GM19468 (cell line): ENCODE measurements around the gene RAB39A.

Experiments
- ATAC-seq: cut with Tn5 transposase; IDR thresholded peaks from one replicate; pipeline ENCODE4 v1.9.1; 2021; ENCODE audit warnings: mild to moderate bottlenecking, moderate library complexity, moderate number of reproducible peaks; ENCODE audit not compliant: unreplicated experiment; ENCODE audit errors: extremely low read depth

RAB39A gene

DNA sequence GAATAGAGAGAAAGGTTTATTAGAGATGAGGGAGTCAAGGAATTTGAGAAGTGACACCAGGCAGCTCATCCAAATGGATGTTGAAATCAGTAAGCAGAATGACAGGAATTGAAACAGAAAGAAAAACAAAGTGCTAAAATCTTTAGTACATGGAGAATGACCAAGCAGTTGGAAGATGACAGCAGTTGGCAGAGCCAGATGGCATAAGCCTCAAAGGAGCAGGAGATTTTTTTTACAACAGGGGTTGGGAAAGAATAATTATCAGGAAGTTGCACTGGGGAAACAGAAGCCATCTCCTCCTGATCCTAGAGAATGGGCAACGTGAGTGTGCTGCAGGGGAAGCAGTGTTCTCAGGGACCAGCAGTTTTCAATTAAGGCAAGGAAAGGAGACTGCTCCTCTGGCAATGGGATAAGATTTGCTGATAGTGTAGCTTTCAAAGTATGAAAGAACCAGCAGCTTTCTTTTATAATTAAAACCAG, 28.9 kb downstream of the RAB39A start:
- ATAC-seq: no peak

DNA sequence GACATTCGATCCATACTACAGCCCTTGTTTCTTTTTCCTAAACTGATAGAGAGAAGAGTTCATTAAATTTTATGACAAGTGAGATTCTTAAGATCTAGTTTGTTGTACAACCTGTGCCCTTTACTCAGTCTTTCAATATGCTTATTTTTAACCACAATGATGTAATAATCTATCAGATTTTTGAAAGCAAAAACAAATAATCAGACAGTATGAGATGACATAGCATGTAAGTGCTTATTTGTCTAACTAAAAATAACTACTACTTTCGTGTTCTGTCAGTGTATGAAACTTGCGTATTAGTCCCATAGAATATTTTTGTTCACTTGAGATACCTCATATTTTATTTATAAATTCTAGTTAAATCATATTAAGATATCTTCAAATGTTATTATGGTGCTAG, 33.2 kb downstream of the RAB39A start:
- ATAC-seq: no peak

DNA sequence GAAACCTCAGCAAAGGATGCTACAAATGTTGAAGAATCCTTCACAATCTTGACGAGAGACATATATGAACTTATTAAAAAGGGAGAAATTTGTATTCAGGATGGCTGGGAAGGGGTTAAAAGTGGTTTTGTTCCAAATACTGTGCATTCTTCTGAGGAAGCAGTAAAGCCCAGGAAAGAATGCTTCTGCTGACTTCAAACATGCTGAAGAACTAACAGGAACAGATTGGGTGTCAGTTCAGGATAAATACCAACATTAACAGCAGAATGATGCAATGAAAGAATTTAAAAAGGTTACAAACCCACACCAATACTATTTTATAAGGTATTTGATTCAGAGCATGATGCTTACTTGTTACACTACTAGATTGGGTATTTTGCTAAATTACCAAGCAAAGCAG, 33.9 kb downstream of the RAB39A start:
- no peak for ATAC-seq

DNA sequence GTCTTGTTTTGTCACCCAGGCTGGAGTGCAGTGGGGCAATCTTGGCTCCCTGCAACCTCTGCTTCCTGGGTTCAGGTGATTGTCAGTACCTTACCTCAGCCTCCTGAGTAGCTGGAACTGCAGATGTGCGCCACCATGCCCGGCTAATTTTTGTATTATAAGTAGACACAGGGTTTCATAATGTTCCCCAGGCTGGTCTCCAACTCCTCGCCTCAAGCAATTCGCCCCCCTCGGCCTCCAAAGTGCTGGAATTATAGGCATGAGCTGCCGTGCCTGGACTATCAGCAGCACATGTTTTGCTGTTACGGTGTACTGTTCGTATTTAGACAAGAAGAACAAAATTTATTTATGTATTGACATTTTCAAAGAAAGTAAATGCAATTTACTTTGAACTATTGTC, 34.8 kb downstream of the RAB39A start:
- no peak for ATAC-seq

DNA sequence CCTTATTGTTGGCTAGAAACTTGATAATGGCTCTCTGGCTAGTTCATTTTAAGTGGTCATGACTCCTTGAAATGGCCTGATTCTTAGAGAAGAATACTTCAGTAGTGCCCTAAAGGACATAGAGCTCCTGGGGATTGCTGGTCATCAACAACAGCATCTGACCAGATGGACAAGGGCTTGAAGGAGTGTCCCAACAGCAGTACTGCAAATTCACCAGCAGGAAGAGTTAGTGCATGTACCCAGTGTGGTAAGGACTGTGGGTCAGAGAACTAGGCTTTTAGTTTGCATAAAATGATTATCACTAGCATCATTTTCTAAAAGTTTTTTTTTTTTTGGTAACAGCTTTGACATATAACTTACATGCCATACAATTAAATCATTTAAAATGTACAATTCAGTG, 41.0 kb downstream of the RAB39A start:
- ATAC-seq: no peak

DNA sequence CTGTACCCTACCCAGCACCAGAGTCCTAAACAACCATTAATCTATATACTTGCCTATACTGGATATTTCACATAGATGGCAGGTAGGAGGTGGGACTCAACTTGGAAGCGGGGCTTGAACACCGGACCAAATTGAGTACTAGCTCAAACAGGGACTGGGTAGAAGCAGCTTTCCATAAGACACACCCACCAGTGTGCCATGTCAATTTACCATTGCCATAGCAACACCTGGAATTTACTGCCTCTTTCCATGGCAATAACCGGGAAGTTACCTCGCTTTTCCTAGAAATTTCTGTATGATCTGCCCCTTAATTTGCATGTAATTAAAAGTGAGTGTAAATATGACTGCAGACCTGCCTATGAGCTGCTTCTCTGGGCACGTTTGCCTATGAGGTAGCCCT, 41.8 kb downstream of the RAB39A start:
- ATAC-seq: no peak

DNA sequence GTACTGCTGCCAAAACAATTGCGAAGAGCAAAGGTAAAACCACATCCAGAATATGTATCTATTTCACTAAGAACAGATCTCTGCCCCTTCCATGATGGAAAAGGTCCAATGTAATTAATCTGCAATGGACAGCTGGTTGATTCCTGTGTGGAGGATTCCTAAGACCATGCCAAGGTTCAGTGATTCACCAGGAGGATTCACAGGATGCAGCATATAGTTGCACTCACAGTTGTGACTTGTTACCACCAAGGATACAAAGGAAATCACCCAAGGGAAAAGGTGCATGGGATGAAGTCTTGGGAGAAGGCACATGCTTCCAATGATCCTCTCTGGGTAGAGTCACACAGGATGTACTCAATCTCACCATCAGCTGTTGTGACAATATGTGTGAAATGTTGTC, 45.4 kb downstream of the RAB39A start:
- no peak for ATAC-seq

DNA sequence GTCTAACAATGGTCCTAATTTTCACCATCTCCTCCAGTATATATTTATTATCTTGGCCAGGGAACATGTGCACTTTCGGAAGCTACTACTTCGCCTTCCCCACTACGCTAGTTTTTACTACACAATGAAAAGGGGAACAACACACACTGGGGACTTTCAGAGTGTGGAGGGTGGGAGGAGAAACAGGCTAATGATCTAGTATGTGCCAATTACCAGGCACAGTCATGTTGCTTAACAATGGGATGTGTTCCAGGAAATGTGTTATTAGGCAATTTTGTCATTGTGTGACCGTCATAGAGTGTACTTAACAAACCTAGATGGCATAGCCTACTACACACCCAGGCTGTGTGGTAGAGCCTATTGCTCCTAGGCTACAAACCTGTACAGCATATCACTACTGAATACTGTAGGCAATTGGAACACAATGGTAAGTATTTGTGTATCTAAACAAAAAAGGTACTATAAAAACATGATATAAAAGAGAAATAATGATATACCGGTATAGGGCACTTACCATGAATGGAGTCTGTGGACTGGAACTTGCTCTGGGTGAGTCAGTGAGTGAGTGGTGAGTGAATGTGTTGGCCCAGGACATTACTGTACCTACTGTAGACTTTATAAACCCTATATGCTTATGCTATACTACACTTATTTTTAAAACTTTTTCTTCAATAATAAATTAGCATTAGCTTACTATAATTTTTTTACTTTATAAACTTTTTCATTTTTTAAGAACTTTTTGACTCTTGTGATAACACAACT, 60.3 kb downstream of the RAB39A start:
- ATAC-seq: no peak

DNA sequence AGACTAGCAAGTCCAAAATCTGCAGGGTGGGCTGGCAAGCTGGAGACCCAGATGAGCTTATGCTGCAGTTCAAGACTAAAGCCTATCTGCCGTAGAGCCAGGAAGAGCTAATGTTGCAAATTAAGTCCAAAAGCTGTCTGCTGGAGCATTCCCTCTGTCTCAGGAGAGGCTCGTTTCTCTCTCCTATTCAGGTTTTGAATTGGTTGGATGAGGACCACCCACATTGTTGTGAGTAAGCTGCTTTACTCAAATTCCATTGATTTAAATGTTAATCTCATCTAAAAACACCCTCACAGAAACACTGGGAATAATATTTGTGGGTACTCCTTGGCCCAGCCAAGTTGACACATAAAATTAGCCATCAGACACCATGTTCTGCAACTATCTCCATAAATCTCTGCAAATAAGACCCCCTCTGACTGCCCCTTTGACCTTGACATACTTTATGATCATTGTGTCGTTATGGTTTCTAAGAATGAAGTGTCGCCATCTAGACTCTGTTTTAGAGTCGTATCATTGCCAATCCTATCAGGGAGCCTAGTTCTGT, 63.7 kb downstream of the RAB39A start:
- no peak for ATAC-seq

DNA sequence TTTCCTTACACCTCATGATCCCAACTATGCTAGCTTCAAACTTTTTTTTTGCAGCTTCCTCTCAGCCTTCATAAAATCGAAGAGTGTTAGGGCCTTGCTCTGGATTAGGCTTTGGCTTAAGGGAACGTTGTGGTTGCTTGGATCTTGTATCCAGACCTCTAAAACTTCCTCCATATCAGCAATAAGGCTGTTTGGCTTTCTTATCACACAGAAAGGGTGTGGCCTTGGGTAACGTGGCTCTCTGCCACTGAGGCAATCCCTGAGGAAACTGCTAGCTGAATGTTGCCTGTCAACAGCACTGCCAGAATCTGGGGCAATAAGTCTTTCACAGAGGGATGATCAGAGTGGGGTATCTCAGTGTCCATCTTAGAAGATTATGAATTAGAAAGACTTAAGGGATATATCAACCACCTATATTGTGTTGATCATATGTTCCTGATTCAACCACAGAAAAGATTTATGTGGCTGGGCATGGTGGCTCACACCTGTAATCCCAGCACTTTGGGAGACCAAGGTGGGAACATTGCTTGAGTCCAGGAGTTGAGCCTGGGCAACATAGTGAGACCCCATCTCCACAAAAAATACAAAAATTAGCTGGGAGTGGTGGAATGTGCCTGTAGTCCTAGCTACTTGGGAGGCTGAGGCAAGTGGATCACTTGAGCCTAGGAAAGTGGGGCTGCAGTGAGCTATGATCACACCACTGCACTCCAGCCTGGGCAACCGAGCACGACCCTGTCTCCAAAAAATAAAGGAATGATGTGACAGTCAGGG, 67.9 kb downstream of the RAB39A start:
- no peak for ATAC-seq

DNA sequence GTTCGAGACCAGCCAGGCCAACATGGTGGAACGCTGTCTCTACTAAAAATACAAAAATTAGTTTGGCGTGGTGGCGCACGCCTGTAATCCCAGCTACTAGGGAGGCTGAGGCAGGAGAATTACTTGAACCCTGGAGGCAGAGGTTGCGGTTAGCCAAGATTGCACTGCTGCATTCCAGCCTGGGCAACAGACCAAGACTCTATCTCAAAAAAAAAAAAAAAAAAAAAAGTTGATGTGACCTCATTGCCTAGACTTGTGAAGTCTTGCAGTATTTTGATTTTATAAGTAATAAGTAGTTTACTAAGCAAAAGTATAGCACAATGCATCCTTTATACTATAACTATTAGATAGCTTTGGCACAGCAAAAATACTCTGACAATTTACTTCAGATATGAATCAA, 70.5 kb downstream of the RAB39A start:
- no peak for ATAC-seq

DNA sequence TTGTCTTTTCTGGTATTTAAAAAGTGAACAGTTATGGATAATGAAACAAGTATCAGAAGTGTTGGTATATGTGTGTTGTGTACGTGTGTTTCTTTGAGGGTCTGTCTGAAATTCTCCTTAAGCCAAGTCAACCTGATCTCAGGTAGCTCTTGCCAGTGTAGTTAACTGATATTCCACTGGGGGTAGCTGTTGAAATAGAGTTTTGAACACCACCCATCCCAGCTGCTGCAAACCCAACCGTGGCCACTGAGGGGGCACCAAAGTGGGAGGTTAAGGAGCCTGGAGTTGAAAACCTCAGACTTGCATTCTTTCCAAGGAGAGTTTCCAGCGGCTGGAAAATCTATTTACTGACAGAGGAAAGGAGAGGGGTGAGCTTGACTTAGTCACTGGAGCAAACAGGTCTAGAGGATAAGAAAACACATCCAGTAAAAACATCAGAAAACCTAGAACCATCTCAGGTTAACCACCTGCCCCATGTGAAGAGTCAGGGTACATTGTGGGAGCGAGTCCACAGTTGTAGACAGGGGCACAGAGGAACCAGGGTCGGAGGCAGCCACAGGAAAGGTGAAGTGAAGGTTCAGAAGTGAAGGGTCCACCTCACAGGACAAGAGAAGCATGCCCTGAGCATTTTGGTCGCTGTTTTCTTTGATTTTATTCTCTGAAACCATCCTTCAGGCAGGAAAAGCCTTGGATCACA, 71.7 kb downstream of the RAB39A start:
- peak; percentile 82 for ATAC-seq

DNA sequence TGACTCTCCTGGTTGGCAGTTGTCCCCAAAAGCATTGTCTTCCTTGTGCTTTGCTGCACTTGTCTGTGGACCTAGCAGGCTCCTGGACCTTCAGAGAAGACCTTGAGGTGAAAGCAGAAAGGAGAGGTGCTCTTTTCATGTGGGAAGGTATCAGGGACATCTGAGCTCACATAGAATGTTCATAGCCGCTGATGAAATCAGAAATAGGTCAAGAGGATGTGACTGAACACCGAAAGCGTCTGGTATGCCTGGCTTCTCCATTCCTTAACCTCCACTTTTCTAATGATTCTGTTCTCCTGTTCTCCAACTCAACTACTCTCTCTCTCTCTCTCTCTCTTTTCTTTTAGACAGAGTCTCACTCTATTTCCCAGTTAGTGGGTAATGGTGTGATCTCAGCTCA, 74.2 kb downstream of the RAB39A start:
- ATAC-seq: no peak

DNA sequence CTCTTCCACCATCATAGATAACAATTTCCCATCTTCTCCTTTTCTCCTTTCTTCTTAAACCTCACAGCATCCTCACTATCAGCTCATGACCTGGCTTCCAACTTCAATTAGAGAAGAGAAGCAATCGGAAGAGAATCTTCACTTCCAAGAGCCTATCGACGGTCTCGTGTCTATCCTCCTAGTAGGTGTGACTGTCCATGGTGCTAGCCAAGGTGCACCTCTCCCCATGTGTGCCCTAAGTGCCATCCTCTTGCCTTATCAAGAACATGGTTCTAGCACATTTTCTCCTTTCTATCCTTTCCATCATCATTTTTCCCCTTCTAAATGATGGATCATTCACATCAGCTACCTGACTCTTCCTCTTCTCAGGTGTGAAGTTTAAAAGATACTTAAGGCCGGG, 75.4 kb downstream of the RAB39A start:
- no peak for ATAC-seq

DNA sequence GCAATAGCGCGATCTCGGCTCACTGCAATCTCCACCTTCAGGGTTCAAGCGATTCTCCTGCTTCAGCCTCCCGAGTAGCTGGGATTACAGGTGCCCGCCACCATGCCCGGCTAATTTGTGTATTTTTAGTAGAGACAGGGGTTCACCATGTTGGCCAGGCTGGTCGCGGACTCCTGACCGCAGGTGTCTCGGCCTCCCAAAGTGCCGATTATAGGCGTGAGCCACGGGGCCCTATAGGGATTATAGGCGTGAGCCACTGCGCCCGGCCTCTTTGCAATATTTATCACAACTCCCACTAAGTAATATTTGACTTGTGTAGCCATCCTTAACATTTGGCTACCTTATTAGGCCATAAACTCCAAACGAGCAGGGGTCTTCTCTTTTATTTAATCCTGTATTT, 79.6 kb downstream of the RAB39A start:
- ATAC-seq: no peak

DNA sequence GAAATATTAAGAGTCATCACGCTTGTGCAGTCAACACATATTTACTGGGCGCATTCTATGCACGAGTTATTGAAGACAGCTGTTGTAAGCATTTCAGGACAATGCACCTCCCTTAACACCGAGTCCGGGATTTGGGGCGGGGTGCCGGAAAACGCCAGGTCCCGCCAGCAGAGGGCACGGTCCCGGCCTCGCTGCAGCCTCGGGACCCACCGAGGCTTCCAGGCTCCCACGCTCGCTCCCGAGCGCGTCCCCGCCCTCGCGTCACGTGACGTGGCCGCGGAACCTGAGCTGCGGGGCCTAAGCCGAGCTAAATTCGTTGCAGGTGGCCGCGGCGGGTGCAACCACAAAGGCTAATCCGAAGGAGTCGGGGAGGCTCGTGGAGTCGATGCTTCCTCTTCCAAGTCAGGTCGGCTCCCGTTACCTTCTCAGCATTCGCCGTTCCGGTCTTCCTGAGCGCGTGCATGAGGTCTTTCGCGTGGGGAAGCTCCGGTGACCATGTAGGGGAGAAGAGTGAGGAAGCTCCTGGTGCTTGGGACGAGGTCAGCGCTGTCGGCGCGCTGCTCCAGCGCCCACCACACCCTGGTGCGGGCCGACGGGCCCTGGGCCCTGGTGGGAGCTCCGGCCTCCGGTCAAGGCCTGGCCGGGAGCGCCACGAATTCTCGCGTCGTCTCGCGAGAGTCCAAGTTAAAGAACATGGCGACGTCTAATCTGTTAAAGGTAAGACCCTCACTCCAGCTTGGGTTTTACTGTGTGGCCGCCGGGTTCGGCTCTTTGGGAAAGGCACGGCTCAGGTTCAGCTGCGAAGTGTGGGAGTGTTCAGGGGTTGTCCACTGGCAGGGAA, 80.6 kb downstream of the RAB39A start, which contains the start of gene CUL5:
Gene CUL5 (plus strand): TSS at position 243 of the 841 bp plus-strand sequence. CDS start 451 bp downstream, at position 694.
- ATAC-seq: peak; percentile 92

DNA sequence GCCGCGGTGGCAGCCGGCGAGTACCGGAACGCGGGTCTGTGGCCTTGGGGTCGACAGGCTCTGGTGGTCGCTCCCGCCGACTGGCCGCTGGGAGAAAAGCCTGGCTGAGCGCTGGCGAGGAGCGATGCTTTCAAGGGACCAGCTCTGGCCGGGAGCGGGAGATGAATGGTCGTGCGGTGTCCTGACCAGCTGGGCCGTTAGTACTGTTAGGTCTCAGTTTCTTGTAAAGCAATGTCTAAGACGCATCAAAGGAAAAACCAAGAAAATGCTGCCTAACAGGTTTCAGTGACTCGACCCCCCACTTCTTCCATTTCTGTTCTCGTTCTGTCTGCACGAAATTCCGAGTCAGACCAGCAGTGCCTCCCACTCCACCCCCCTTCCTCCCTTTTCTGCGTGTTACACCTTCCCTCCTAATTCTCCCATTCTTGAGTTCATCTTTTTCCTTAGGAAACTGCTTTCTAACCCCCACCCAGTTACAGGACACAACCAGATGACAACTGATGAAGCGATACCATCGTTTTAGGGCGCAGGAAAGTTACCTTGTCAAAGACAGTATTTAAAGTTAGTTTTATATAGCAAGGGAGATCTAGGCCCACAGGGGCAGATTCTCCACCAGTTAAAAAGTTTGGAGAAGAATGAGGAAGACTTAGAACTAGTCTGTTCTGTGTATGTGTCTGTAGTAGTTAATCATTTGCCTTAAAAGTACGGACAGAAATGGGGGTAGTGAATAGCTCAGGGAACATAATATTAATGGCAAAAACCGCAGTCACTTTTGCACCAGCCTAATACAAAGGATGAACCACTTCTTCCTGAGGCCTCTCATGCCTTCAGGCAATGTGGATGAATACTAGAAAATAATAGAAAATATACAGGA, 81.5 kb downstream of the RAB39A start:
- ATAC-seq: no peak

DNA sequence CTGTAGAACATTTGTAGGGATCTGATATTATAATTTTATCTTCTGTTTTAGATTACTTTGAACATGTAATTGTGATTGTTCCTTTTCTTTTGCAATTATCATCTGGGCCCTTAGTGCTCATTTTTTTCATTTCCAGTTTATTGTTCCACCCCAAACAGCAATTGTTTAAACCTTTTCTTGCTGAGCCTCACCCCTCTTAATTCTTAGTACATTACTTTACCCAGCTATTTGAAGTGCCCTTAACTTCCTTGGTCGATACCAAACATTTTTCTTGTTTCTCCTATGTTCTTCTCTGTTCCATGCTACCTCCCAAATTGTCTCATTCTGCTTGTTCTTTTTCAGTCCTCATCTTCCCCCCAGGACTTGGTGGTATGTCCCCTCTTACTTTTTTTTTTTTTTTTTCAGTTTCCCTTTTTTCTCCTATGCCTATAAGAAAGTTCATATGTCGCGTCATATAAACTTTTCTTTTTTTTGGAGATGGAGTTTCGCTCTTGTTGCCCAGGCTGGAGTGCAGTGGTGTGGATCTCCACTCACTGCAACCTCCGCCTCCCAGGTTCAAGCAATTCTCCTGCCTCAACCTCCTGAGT, 84.0 kb downstream of the RAB39A start:
- ATAC-seq: no peak
